Measurements from ENCODE around the gene ANO6.

DNA sequence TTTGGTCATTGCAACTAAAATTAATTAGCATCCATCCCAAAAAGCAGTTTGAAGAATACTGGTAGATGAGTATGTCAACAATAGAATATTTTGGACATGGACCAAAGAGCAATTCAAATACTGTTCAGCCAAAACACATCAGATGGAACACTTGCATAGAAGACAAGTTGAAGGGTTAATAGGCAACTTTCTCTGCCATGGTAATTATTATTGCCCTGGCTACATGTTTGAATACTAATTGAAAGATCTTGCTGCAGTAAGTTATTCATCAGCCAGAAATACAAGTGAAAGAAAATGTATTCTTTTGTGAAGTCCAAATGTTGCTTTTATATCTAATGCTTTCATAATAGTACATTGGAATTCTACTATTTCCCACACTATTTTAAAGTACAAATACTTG lies 10.1 kb downstream of the ANO6 start:
- TF ChIP-seq, protein P1, sequence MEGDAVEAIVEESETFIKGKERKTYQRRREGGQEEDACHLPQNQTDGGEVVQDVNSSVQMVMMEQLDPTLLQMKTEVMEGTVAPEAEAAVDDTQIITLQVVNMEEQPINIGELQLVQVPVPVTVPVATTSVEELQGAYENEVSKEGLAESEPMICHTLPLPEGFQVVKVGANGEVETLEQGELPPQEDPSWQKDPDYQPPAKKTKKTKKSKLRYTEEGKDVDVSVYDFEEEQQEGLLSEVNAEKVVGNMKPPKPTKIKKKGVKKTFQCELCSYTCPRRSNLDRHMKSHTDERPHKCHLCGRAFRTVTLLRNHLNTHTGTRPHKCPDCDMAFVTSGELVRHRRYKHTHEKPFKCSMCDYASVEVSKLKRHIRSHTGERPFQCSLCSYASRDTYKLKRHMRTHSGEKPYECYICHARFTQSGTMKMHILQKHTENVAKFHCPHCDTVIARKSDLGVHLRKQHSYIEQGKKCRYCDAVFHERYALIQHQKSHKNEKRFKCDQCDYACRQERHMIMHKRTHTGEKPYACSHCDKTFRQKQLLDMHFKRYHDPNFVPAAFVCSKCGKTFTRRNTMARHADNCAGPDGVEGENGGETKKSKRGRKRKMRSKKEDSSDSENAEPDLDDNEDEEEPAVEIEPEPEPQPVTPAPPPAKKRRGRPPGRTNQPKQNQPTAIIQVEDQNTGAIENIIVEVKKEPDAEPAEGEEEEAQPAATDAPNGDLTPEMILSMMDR (IDR thresholded peaks at IDR 0.05; ENCODE audit: low read depth, low read length, missing input control) = no peak
- TF ChIP-seq RAD21 (IDR thresholded peaks at IDR 0.05) = no peak
- TF ChIP-seq, protein P2, sequence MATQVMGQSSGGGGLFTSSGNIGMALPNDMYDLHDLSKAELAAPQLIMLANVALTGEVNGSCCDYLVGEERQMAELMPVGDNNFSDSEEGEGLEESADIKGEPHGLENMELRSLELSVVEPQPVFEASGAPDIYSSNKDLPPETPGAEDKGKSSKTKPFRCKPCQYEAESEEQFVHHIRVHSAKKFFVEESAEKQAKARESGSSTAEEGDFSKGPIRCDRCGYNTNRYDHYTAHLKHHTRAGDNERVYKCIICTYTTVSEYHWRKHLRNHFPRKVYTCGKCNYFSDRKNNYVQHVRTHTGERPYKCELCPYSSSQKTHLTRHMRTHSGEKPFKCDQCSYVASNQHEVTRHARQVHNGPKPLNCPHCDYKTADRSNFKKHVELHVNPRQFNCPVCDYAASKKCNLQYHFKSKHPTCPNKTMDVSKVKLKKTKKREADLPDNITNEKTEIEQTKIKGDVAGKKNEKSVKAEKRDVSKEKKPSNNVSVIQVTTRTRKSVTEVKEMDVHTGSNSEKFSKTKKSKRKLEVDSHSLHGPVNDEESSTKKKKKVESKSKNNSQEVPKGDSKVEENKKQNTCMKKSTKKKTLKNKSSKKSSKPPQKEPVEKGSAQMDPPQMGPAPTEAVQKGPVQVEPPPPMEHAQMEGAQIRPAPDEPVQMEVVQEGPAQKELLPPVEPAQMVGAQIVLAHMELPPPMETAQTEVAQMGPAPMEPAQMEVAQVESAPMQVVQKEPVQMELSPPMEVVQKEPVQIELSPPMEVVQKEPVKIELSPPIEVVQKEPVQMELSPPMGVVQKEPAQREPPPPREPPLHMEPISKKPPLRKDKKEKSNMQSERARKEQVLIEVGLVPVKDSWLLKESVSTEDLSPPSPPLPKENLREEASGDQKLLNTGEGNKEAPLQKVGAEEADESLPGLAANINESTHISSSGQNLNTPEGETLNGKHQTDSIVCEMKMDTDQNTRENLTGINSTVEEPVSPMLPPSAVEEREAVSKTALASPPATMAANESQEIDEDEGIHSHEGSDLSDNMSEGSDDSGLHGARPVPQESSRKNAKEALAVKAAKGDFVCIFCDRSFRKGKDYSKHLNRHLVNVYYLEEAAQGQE (IDR thresholded peaks at IDR 0.05) = no peak
- TF ChIP-seq, protein P3, sequence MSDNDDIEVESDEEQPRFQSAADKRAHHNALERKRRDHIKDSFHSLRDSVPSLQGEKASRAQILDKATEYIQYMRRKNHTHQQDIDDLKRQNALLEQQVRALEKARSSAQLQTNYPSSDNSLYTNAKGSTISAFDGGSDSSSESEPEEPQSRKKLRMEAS (IDR thresholded peaks at IDR 0.05) = no peak
- no peak for TF ChIP-seq GABPA (IDR thresholded peaks at IDR 0.05 in 1 of 2, conservative IDR thresholded peaks at IDR 0.05 in 1 of 2)
- no peak for TF ChIP-seq FOXA1 (IDR thresholded peaks at IDR 0.05)

Data from liver (tissue), 3 donors.